Measurements from ENCODE around the gene BARX2.

The BARX2 gene

GRCh38 chr11:129391821-129392220 lies 16.2 kb downstream of the BARX2 start:
- Histone ChIP-seq H4K20me1 (ENCODE audit: insufficient read depth, low read length) (no peaks in the 10 kb centered on the region), H3K36me3 (ENCODE audit: insufficient read depth, low read length) (no peaks in the 10 kb centered on the region), H3K79me2 (ENCODE audit: insufficient read depth, low read length) (no peaks in the 10 kb centered on the region), H3K4me3 (ENCODE audit: low read depth in 1 of 2, low read length in 2 of 2) (no peak overlapping the region), H2AFZ (ENCODE audit: low read depth, low read length) (no peak overlapping the region), H3K27me3 (ENCODE audit: insufficient read depth, low read length, poor library complexity) (peaks cover 9% of the 10 kb centered on the region), H3K4me1 (ENCODE audit: insufficient read depth, low read length) (no peaks in the 10 kb centered on the region), H3K27ac (ENCODE audit: low read length) (no peak overlapping the region), H3K9me3 (ENCODE audit: insufficient read depth, low read length, severe bottlenecking) (no peaks in the 10 kb centered on the region), H3K9ac (ENCODE audit: low read depth, low read length) (no peak overlapping the region), H3K4me2 (ENCODE audit: insufficient read depth, low read length) (no peak overlapping the region)
- TF ChIP-seq EZH2 (IDR thresholded peaks at IDR 0.05; ENCODE audit: borderline replicate concordance, low read depth, low read length, severe bottlenecking) (no peak), CTCF (IDR thresholded peaks at IDR 0.05; ENCODE audit: borderline replicate concordance, extremely low read depth, low read length, poor library complexity, severe bottlenecking) (no peak)
- ATAC-seq (ENCODE audit: insufficient read depth, low read depth) (no peak), DNase-seq (no peak)

- Histone ChIP-seq H3K4me3 (ENCODE audit: low read depth in 1 of 2, low read length in 2 of 2) (no peak overlapping the region), H3K27me3 (ENCODE audit: insufficient read depth, low read length, poor library complexity) (peaks cover 9% of the 10 kb centered on the region), H3K4me1 (ENCODE audit: insufficient read depth, low read length) (no peaks in the 10 kb centered on the region), H3K36me3 (ENCODE audit: insufficient read depth, low read length) (no peaks in the 10 kb centered on the region), H3K27ac (ENCODE audit: low read length) (no peak overlapping the region), H4K20me1 (ENCODE audit: insufficient read depth, low read length) (no peaks in the 10 kb centered on the region), H3K9me3 (ENCODE audit: insufficient read depth, low read length, severe bottlenecking) (no peaks in the 10 kb centered on the region), H3K9ac (ENCODE audit: low read depth, low read length) (no peak overlapping the region), H3K4me2 (ENCODE audit: insufficient read depth, low read length) (no peak overlapping the region), H3K79me2 (ENCODE audit: insufficient read depth, low read length) (no peaks in the 10 kb centered on the region), H2AFZ (ENCODE audit: low read depth, low read length) (no peak overlapping the region)
- DNase-seq (no peak), ATAC-seq (ENCODE audit: insufficient read depth, low read depth) (no peak)
- TF ChIP-seq EZH2 (IDR thresholded peaks at IDR 0.05; ENCODE audit: borderline replicate concordance, low read depth, low read length, severe bottlenecking) (no peak), CTCF (IDR thresholded peaks at IDR 0.05; ENCODE audit: borderline replicate concordance, extremely low read depth, low read length, poor library complexity, severe bottlenecking) (no peak)
Measured at GRCh38 chr11:129392995-129393394, 17.3 kb downstream of the BARX2 start.

- Histone ChIP-seq H3K9me3 (ENCODE audit: insufficient read depth, low read length, severe bottlenecking) (no peaks in the 10 kb centered on the region), H3K4me1 (ENCODE audit: insufficient read depth, low read length) (no peaks in the 10 kb centered on the region), H3K27ac (ENCODE audit: low read length) (no peak overlapping the region), H2AFZ (ENCODE audit: low read depth, low read length) (no peak overlapping the region), H3K79me2 (ENCODE audit: insufficient read depth, low read length) (no peaks in the 10 kb centered on the region), H3K36me3 (ENCODE audit: insufficient read depth, low read length) (no peaks in the 10 kb centered on the region), H3K9ac (ENCODE audit: low read depth, low read length) (no peak overlapping the region), H3K27me3 (ENCODE audit: insufficient read depth, low read length, poor library complexity) (peaks cover 9% of the 10 kb centered on the region), H4K20me1 (ENCODE audit: insufficient read depth, low read length) (no peaks in the 10 kb centered on the region), H3K4me3 (ENCODE audit: low read depth in 1 of 2, low read length in 2 of 2) (no peak overlapping the region), H3K4me2 (ENCODE audit: insufficient read depth, low read length) (no peak overlapping the region)
- TF ChIP-seq CTCF (IDR thresholded peaks at IDR 0.05; ENCODE audit: borderline replicate concordance, extremely low read depth, low read length, poor library complexity, severe bottlenecking), result no peak
- no peak for TF ChIP-seq EZH2 (IDR thresholded peaks at IDR 0.05; ENCODE audit: borderline replicate concordance, low read depth, low read length, severe bottlenecking)
- ATAC-seq (ENCODE audit: insufficient read depth, low read depth) (no peak), DNase-seq (no peak)
Measured at GRCh38 chr11:129394709-129395108, 19.1 kb downstream of the BARX2 start.

GRCh38 chr11:129395432-129395831 lies 19.8 kb downstream of the BARX2 start:
- peaks cover 9% of the 10 kb centered on the region for H3K27me3 ChIP-seq (ENCODE audit: insufficient read depth, low read length, poor library complexity)
- H2AFZ ChIP-seq (ENCODE audit: low read depth, low read length), result no peak overlapping the region
- DNase-seq (no peak), ATAC-seq (ENCODE audit: insufficient read depth, low read depth) (no peak)
- H4K20me1 ChIP-seq (ENCODE audit: insufficient read depth, low read length), result no peaks in the 10 kb centered on the region
- no peak overlapping the region for H3K9ac ChIP-seq (ENCODE audit: low read depth, low read length)
- TF ChIP-seq CTCF (IDR thresholded peaks at IDR 0.05; ENCODE audit: borderline replicate concordance, extremely low read depth, low read length, poor library complexity, severe bottlenecking) (no peak), EZH2 (IDR thresholded peaks at IDR 0.05; ENCODE audit: borderline replicate concordance, low read depth, low read length, severe bottlenecking) (no peak)
- no peak overlapping the region for H3K4me2 ChIP-seq (ENCODE audit: insufficient read depth, low read length)
- H3K79me2 ChIP-seq (ENCODE audit: insufficient read depth, low read length), result no peaks in the 10 kb centered on the region
- no peaks in the 10 kb centered on the region for H3K9me3 ChIP-seq (ENCODE audit: insufficient read depth, low read length, severe bottlenecking)
- no peak overlapping the region for H3K4me3 ChIP-seq (ENCODE audit: low read depth in 1 of 2, low read length in 2 of 2)
- no peaks in the 10 kb centered on the region for H3K4me1 ChIP-seq (ENCODE audit: insufficient read depth, low read length)
- H3K36me3 ChIP-seq (ENCODE audit: insufficient read depth, low read length), result no peaks in the 10 kb centered on the region
- no peak overlapping the region for H3K27ac ChIP-seq (ENCODE audit: low read length)
